Superior temporal gyrus (tissue), 1 donor: Measurements from ENCODE around the gene SSR2.

Experiments
- DNase-seq: peaks from one replicate; pipeline ENCODE4 v3.0.0-alpha.2; 2016; ENCODE audit errors: extremely low spot score

The SSR2 gene

GRCh38 chr1:156020293-156021092 is at the start of gene SSR2:
SSR2 (minus strand) TSS chr1:156020951; CDS start chr1:156020167, 784 bp downstream.
- peak; percentile 99 for DNase-seq

GRCh38 chr1:156070548-156070947 is 49.8 kb upstream of the SSR2 start:
- DNase-seq = no peak

DNA sequence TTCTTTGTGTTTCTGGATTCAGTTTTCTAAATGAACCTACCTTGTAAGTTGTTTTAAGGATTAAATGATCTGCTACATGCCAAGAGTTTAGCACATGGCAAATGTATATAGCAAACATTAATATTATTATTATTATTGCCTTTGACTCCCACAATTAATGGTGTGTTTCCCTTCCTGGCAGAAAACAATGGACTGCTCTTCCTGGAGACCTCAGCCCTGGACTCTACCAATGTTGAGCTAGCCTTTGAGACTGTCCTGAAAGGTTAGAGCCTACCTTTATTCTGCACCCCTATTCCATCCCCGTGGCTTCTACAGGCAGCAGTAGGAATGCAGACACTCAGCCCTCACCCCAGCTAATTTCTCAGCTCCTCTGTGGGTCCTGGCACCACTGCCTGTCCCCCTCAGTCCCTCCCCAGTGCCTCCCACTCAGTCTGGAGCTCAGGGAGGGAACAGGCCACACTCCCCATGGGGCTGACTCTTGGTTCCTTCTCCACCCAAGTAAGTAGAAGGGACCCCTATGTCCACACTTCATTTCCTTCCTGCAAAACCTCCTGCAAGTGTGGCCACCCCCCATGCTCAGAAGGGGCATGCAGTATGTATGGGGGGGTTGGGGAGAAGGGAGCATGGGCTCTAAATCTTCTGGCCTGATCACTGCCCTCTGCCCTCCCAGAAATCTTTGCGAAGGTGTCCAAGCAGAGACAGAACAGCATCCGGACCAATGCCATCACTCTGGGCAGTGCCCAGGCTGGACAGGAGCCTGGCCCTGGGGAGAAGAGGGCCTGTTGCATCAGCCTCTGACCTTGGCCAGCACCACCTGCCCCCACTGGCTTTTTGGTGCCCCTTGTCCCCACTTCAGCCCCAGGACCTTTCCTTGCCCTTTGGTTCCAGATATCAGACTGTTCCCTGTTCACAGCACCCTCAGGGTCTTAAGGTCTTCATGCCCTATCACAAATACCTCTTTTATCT is 49.0 kb upstream of the SSR2 start:
- DNase-seq = no peak

- DNase-seq = no peak
These were observed 46.5 kb upstream of the SSR2 start for GRCh38 chr1:156067262-156067661.

- no peak for DNase-seq
These were observed 45.1 kb upstream of the SSR2 start for GRCh38 chr1:156065871-156066270.

DNA sequence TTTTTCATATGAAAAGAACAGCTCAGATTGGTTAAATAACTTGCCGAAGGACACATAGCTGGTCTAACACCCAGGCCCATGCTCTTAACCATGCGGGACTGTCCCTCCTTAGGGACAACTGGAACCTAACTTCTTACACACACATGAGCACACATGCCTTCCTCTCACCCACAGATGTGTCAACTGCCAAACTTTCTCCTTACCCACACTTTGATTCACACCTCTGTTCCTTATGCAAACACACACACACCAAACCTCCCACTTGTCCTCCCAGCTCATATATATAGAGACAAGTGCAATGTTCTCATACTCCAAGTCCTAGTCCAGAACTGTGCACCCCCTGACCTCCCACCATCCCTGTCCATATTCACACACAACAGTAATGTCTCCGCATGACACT is 44.5 kb upstream of the SSR2 start:
- peak; percentile 50 for DNase-seq

- no peak for DNase-seq
These were observed 43.9 kb upstream of the SSR2 start for GRCh38 chr1:156064615-156065014.

DNA sequence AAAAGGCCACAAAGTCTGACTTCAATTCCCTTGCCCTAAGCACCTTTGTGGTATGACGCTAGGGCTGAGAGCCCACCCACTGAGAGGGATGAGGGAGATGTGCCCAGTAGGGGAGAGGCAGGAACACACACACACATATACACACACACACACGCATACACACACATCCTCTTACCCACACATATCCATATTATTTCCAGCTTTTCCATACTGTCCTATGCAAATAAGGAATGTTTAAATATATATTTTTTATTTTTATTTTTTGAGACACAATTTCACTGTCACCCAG is 43.2 kb upstream of the SSR2 start:
- DNase-seq = no peak

GRCh38 chr1:156062189-156062588 is 41.4 kb upstream of the SSR2 start:
- DNase-seq = no peak

DNA sequence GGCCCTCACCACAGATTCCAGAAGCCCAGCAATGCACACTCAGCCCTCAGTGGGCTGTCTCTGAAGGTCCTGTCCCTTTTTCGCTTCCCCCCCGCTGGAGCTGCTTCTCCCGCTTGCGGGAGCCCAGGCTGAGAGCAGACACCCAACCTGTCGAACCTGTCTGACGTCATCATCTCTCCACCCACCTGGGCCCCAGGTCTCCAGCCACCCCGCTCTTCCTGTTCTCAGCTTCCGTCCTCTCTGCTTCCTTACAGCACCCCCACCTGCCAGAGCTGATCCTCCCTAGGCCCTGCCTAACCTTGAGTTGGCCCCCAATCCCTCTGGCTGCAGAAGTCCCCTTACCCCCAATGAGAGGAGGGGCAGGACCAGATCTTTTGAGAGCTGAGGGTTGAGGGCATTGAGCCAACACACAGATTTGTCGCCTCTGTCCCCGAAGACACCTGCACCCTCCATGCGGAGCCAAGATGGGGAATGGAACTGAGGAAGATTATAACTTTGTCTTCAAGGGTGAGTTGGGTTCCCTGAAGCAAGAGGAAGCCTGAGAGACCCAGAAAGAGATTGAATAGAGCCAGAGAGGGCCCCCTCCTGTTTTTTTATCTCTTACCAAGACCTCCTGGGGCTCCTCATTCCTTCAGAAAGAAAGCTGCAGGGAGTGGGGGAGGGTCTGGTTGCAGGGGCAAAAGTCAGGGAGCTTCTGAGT is 40.3 kb upstream of the SSR2 start, which contains the start of gene RAB25:
RAB25 (plus strand) TSS at position 224 of the 700 bp plus-strand sequence; CDS start at position 465, 241 bp downstream.
- no peak for DNase-seq

- DNase-seq = no peak
These were observed 35.6 kb upstream of the SSR2 start for GRCh38 chr1:156056326-156056849.

- no peak for DNase-seq
These were observed 34.7 kb upstream of the SSR2 start for GRCh38 chr1:156055281-156056048.

- DNase-seq = peak; percentile 100
These were observed 33.9 kb upstream of the SSR2 start, which contains the start of gene LAMTOR2 for GRCh38 chr1:156054500-156055280. LAMTOR2 (plus strand) TSS chr1:156054782; CDS start chr1:156054890, 108 bp downstream.

- DNase-seq = peak; percentile 75
These were observed 33.2 kb upstream of the SSR2 start, which contains the start of gene UBQLN4 for GRCh38 chr1:156053768-156054499. UBQLN4 (minus strand) TSS chr1:156053798; CDS start chr1:156053701, 97 bp downstream.

- DNase-seq = no peak
These were observed 32.4 kb upstream of the SSR2 start for GRCh38 chr1:156052862-156053767.

GRCh38 chr1:156051011-156051725 is 30.4 kb upstream of the SSR2 start:
- DNase-seq = no peak

- DNase-seq = peak; percentile 66
These were observed 29.6 kb upstream of the SSR2 start for GRCh38 chr1:156050376-156050775.
